ENCODE measurements around the gene KRT6C.

DNA sequence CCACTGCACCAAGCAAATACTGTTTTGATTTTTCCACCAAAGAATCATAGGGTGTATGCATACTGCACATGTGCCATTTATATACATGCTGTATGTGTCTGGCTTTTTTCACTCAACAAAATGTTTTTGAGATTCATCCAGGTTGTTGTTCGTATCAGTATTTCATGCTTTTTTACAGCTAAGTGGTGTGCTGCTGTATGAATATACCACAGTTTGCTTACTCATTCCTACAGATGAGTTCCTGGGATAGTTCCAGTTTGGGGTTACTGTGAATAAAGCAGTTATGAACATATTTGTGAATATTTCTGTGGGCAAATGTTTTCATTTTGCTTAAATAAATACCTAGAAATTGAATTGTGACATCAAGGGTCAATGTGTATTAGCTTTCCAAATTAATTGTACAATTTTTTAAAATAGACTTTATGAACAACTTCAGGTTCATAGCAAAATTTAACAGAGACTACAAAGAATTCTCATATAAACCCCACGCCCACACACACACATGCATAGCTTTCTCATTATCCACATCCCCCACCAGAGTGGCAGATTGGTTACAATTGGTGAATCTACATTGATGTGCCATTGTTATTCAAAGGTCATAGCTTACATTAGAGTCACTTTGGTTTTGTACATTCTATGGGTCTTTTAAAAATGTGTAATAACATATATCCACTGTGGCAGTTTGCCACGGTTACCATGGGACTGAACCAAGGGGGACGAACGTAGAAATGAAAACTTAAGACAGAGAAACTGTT lies 26.4 kb upstream of the KRT6C start:
- TF ChIP-seq, protein P1, sequence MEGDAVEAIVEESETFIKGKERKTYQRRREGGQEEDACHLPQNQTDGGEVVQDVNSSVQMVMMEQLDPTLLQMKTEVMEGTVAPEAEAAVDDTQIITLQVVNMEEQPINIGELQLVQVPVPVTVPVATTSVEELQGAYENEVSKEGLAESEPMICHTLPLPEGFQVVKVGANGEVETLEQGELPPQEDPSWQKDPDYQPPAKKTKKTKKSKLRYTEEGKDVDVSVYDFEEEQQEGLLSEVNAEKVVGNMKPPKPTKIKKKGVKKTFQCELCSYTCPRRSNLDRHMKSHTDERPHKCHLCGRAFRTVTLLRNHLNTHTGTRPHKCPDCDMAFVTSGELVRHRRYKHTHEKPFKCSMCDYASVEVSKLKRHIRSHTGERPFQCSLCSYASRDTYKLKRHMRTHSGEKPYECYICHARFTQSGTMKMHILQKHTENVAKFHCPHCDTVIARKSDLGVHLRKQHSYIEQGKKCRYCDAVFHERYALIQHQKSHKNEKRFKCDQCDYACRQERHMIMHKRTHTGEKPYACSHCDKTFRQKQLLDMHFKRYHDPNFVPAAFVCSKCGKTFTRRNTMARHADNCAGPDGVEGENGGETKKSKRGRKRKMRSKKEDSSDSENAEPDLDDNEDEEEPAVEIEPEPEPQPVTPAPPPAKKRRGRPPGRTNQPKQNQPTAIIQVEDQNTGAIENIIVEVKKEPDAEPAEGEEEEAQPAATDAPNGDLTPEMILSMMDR (IDR thresholded peaks at IDR 0.05; ENCODE audit: insufficient read depth, low read length, poor library complexity, severe bottlenecking): no peak
- no peak for TF ChIP-seq EZH2phosphoT487 (conservative IDR thresholded peaks at IDR 0.05; ENCODE audit: low read length)
